Brain microvascular endothelial cell (primary cell): ENCODE data around the gene TXNDC2.

Experiments used
- DNase-seq: peaks from one replicate; pipeline ENCODE4 v3.0.0-alpha.2; 2020
- H3K27ac ChIP-seq: fragments of 250-450 bp; sonication (Bioruptor Pico); 2 replicates; pipeline ENCODE4 v1.5.1; 2020; ENCODE audit warnings: mild to moderate bottlenecking, moderate library complexity
- H3K27me3 ChIP-seq: fragments of 250-450 bp; sonication (Bioruptor Pico); replicated peaks from 2 replicates; pipeline ENCODE4 v1.5.1; 2020; ENCODE audit warnings: mild to moderate bottlenecking
- H3K36me3 ChIP-seq: fragments of 250-450 bp; sonication (Bioruptor Pico); replicated peaks from 2 replicates; pipeline ENCODE4 v1.5.1; 2020; ENCODE audit warnings: mild to moderate bottlenecking
- H3K4me3 ChIP-seq: 2 replicates; pipeline ENCODE4 v1.5.1; 2011; ENCODE audit warnings: low read depth, mild to moderate bottlenecking, control low read depth, low read length, moderate library complexity
- in situ Hi-C: cut with HindIII; loops from 2 replicates; pipeline ENCODE4 v1.10.0; 2017; ENCODE audit warnings: low sequenced_read_pairs, low pct_ligation_motif_present
- TF ChIP-seq, protein P1 (sequence below): IDR thresholded peaks from 2 replicates; pipeline ENCODE4 v1.5.1; 2011; ENCODE audit warnings: low read depth, mild to moderate bottlenecking, moderate library complexity, low read length, control low read depth, inconsistent platforms; ENCODE audit errors: missing control alignments

The TXNDC2 gene

DNA sequence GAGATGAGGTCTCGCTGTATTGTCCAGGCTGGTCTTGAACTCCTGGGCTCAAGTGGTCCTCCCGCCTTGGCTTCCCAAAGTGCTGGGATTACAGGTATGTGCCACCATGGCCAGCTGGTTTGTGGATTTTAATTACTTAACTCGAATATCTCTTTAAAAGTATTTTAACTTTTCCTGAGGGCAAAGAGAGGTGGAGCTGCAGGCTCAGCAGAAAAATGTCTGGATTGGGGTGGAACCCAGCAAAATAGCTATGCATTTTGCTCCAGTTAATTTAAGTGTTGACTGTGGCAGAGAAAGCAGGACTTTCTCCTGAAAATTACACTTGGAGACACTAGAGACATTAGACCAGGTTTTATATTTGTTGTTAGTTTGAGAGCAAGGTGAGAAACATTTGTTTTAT, 35.5 kb upstream of the TXNDC2 start:
- Histone ChIP-seq H3K27ac (no peak overlapping the region), H3K27me3 (no peaks in the 10 kb centered on the region), H3K4me3 (no peak overlapping the region), H3K36me3 (peaks cover 25% of the 10 kb centered on the region)
- no peak for DNase-seq
- in situ Hi-C loops, result no loop called here
- TF ChIP-seq, protein P1, sequence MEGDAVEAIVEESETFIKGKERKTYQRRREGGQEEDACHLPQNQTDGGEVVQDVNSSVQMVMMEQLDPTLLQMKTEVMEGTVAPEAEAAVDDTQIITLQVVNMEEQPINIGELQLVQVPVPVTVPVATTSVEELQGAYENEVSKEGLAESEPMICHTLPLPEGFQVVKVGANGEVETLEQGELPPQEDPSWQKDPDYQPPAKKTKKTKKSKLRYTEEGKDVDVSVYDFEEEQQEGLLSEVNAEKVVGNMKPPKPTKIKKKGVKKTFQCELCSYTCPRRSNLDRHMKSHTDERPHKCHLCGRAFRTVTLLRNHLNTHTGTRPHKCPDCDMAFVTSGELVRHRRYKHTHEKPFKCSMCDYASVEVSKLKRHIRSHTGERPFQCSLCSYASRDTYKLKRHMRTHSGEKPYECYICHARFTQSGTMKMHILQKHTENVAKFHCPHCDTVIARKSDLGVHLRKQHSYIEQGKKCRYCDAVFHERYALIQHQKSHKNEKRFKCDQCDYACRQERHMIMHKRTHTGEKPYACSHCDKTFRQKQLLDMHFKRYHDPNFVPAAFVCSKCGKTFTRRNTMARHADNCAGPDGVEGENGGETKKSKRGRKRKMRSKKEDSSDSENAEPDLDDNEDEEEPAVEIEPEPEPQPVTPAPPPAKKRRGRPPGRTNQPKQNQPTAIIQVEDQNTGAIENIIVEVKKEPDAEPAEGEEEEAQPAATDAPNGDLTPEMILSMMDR, result no peak

- Histone ChIP-seq H3K36me3 (peaks cover 16% of the 10 kb centered on the region), H3K4me3 (no peak overlapping the region), H3K27ac (no peak overlapping the region), H3K27me3 (no peaks in the 10 kb centered on the region)
- in situ Hi-C loops, result no loop called here
- DNase-seq, result no peak
- TF ChIP-seq, protein P1, result no peak
These were observed 34.3 kb upstream of the TXNDC2 start for GRCh38 chr18:9851511-9851910.

GRCh38 chr18:9852266-9853081, 33.3 kb upstream of the TXNDC2 start:
- no peak for DNase-seq
- peaks cover 8% of the 10 kb centered on the region for H3K36me3 ChIP-seq
- no peak overlapping the region for H3K4me3 ChIP-seq
- in situ Hi-C loops, result no loop called here
- no peak overlapping the region for H3K27ac ChIP-seq
- TF ChIP-seq, protein P1, result no peak
- H3K27me3 ChIP-seq, result no peaks in the 10 kb centered on the region

DNA sequence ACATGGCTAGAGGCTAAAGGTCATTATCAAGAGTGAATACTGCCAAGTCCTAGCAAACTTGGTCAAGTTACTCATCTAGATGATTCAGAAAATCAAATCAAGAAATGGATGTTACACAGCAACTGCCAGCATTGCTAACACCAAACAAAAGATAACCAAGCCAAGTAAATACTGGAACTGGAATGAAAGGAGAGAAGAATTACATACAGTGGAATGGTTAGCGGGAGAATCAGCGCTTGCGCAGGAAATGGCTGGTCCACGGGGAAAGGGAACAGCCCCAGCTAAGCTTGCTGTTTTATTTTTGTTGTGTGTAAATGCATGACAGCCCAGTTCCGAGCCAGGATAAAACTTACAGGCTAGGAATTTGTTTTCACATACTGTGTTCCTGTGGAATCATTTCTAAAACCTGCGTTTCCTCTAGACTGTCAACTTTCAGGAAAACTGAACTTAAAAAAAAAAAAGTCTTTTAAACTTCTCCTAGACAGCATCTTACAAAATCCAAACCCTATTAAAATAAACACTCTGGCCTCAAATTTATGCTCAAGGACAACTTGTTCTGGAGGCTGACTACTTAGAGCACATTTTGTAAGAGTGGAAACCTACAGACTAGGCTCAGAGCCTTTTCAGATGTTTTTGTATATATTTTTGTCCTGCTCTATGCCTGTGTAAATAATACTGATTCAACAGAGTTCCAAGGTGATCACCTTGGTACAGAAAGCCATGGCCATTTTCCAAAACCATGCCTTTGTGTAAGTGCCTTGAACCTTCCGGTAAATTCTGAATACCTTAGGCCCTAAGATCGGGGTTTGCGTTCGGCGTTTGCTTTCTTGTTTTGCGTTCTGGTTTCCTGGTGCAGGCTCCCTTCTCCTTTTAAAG, 30.7 kb upstream of the TXNDC2 start:
- H3K27me3 ChIP-seq, result no peaks in the 10 kb centered on the region
- no peak overlapping the region for H3K4me3 ChIP-seq
- DNase-seq, result no peak
- in situ Hi-C loops, result no loop called here
- no peak overlapping the region for H3K27ac ChIP-seq
- H3K36me3 ChIP-seq, result peaks cover 4% of the 10 kb centered on the region
- TF ChIP-seq, protein P1, result no peak

DNA sequence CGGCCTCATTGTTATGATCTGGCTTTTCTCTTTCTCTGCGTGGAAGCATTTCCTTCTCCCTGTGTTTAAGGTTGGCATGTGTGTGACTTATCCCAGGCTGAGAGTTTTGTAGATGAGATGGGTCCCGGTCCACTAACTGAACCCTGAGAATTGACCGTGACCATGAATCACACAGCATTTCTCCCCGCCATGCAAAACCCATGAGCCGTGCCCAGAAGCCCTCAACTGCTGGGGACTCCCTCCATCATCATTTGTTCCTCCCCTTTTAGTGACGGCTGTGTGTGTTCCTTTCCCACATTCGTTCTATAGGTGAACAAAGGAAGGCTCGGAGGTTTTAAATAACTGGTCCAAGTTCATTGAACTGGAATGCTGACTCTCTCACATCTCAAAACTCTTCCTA, 30.1 kb upstream of the TXNDC2 start:
- DNase-seq, result no peak
- in situ Hi-C loops, result no loop called here
- Histone ChIP-seq H3K36me3 (peaks cover 4% of the 10 kb centered on the region), H3K27me3 (no peaks in the 10 kb centered on the region), H3K27ac (no peak overlapping the region), H3K4me3 (no peak overlapping the region)
- TF ChIP-seq, protein P1, result no peak
